Measurements from ENCODE around the gene GRIFIN. TPM values are rescaled to one million over a fixed set of nuclear protein-coding genes. Genes with fewer than 3 reads are reported as not detected.

The GRIFIN gene
- total RNA-seq, 2 experiments from 2014 or later: not detected

DNA sequence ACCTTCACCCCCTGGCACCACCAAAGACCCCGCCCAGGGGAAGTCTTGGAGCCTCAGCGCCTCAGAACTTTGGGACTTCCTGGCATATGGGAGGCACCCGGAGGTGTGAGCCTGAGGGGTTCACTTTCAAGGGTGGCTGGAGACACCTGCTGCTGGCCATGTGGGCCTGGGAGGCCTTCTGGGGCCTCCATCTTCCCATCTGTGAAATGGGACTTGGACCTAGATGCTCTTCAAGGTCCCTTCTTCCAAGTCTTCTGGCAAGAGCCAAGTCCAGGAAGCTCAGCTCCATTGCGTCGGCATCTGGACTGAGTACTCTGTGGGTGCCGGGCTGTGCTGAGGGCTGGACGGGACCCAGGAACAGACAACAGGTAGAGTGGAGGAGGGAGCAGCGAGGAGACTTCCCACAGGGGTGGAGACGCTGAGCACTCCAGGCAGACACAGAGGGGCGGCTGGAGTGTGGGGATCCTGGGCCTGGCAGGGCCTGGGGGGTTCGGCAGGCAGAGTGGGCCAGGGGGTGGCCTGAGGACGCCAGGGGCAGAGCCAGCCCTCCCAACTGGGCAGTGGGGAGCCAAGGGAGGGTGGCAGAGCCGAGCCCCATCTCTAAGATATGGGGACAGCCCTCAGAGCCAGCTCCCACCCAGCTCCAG is 34.1 kb upstream of the GRIFIN start:
- ChIA-PET CTCF (interaction anchor here (1.2 to 2.2 kb wide), 4 partner anchors 18 to 200 kb away, joined by 3 to 5 read pairs (median 3); no protein-coding TSS in a partner anchor), POLR2A (interaction anchor here (0.8 to 6.2 kb wide), 6 partner anchors 12 to 209 kb away, joined by 3 to 60 read pairs (median 10); partner anchors contain the start of gene LFNG)
- Mint-ChIP-seq H3K4me1 (ENCODE audit: low read depth) (peaks cover 53% of the 10 kb centered on the region), H3K27ac (peak overlapping the region; percentile 93), H3K27me3 (no peaks in the 10 kb centered on the region), H3K9me3 (no peaks in the 10 kb centered on the region), H3K4me3 (peak overlapping the region; percentile 65), H3K36me3 (ENCODE audit: low read depth) (no peaks in the 10 kb centered on the region)
- DNase-seq: no peak
- intact Hi-C loops (cut with micrococcal nuclease): no loop called here
- TF ChIP-seq, protein P1, sequence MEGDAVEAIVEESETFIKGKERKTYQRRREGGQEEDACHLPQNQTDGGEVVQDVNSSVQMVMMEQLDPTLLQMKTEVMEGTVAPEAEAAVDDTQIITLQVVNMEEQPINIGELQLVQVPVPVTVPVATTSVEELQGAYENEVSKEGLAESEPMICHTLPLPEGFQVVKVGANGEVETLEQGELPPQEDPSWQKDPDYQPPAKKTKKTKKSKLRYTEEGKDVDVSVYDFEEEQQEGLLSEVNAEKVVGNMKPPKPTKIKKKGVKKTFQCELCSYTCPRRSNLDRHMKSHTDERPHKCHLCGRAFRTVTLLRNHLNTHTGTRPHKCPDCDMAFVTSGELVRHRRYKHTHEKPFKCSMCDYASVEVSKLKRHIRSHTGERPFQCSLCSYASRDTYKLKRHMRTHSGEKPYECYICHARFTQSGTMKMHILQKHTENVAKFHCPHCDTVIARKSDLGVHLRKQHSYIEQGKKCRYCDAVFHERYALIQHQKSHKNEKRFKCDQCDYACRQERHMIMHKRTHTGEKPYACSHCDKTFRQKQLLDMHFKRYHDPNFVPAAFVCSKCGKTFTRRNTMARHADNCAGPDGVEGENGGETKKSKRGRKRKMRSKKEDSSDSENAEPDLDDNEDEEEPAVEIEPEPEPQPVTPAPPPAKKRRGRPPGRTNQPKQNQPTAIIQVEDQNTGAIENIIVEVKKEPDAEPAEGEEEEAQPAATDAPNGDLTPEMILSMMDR (IDR thresholded peaks at IDR 0.05): no peak
- no peak for ATAC-seq

DNA sequence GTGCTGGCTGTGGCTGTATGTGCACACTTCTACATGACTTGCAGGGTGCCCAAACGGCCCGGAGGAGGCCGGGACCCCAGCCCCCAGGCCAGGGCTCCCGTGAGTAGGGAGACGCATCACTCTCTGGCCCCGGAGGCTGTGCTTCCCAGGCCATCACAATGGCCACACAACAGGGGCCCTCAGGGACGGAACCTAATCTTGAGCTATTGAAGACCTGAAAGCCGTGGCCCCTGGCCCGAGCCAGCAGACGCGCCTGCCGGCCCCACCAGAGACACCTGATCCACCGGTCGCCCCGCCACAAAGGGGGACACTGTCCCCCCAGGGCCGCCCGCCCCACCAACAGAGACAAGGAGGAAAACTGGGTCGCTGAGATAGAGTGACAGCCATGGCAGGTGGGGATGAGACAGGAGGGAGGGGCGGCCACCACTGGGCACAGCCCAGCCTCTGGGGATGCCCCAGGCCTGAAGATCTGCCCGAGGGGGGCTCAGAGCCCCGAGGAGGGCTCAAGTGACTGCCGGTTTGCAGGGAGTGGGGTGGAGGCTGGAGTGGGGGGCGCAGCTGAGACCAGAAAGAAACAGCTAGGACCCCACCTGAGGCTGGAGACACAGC is 33.2 kb upstream of the GRIFIN start:
- H3K4me1 Mint-ChIP-seq (ENCODE audit: low read depth): peaks cover 53% of the 10 kb centered on the region
- intact Hi-C loops (cut with micrococcal nuclease): no loop called here
- H3K4me3 Mint-ChIP-seq: peak overlapping the region; percentile 68
- no peaks in the 10 kb centered on the region for H3K27me3 Mint-ChIP-seq
- ChIA-PET POLR2A (interaction anchor here (0.8 to 6.2 kb wide), 6 partner anchors 8 to 210 kb away, joined by 3 to 60 read pairs (median 7); partner anchors contain the start of gene LFNG), CTCF (interaction anchor here (1.2 to 2.2 kb wide), 5 partner anchors 9 to 200 kb away, joined by 3 to 8 read pairs (median 4); no protein-coding TSS in a partner anchor)
- TF ChIP-seq, protein P1 (IDR thresholded peaks at IDR 0.05): no peak
- H3K9me3 Mint-ChIP-seq: no peaks in the 10 kb centered on the region
- DNase-seq (no peak), ATAC-seq (no peak)
- peak overlapping the region; percentile 84 for H3K27ac Mint-ChIP-seq
- H3K36me3 Mint-ChIP-seq (ENCODE audit: low read depth): no peaks in the 10 kb centered on the region

DNA sequence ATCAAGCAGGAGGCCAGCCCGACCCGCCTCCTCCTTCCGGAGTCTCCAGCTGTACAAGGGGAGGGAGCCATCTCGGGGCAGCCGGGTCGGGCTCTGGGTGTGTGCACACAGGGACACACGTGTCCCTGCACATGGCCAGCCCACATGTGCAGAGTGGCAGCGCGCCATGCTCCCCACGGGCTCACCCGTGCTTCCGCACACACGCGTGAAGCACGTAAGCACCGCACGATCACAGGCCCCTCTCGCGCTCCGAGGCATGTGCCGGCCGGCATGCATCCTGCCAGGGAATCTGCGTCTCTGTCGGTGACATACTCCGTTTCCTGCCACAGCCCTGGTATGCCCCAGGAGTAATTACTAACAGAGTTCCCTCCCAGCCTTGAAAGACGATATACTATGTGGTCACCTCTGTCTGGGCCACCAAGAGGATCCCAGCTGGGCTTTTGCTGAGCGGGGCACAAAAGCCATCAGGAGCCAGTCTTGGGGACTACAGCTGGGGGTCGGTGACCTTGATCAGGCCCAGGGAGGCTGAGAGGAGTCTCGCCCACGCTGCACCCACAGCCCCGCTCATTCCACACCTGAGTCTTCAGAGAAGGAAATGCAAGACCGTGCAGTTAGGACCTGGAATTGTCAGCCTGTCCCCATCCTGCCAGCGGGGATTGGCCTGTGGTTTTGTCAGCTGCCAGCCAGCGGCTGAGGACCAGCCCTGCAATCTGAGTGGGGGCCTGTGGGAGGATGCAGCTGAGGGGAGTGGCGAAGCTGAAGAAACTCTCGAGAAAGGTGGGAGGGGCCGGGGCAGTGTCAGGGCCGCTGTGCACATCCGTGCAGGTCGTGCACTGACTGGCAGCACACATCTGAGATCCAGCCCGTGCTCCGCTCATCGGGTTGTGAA is 32.4 kb upstream of the GRIFIN start:
- ChIA-PET CTCF (interaction anchor here (1.2 to 1.7 kb wide), 3 partner anchors 9 to 201 kb away, joined by 3 to 8 read pairs (median 4); no protein-coding TSS in a partner anchor), POLR2A (interaction anchor here (0.8 to 6.2 kb wide), 5 partner anchors 9 to 37 kb away, joined by 3 to 60 read pairs (median 7); partner anchors contain the start of gene LFNG)
- H3K4me1 Mint-ChIP-seq (ENCODE audit: low read depth): peaks cover 57% of the 10 kb centered on the region
- TF ChIP-seq, protein P1 (IDR thresholded peaks at IDR 0.05): no peak
- no peaks in the 10 kb centered on the region for H3K9me3 Mint-ChIP-seq
- H3K27me3 Mint-ChIP-seq: no peaks in the 10 kb centered on the region
- peak; percentile 64 for ATAC-seq
- intact Hi-C loops (cut with micrococcal nuclease): no loop called here
- no peaks in the 10 kb centered on the region for H3K36me3 Mint-ChIP-seq (ENCODE audit: low read depth)
- peak; percentile 89 for DNase-seq
- H3K27ac Mint-ChIP-seq: peak overlapping the region; percentile 84
- peak overlapping the region; percentile 68 for H3K4me3 Mint-ChIP-seq

DNA sequence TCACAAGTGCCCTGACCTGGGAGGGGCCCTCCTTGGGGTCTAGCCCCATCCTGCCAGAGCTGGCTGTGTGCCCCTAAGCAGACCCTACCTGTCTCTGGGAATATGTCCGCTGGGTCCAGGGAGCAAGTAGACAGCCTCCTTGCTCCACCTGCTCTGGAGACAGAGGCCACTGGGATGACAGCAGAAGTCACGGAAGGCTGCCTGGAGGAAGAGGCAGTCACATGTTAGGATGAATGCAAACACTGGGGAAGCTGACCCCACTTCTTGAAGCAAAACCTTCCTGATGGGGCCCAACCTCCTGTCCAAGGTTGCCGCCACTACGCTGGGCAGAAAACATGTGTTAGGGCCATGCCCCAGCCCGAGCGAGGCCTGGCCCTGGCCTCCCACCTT is 31.7 kb upstream of the GRIFIN start:
- Mint-ChIP-seq H3K27ac (peak overlapping the region; percentile 84), H3K9me3 (no peaks in the 10 kb centered on the region), H3K36me3 (ENCODE audit: low read depth) (no peaks in the 10 kb centered on the region), H3K4me1 (ENCODE audit: low read depth) (peaks cover 56% of the 10 kb centered on the region), H3K27me3 (no peaks in the 10 kb centered on the region), H3K4me3 (peak overlapping the region; percentile 68)
- DNase-seq: no peak
- ChIA-PET POLR2A (interaction anchor here (0.8 to 6.2 kb wide), 4 partner anchors 9 to 19 kb away, joined by 3 to 60 read pairs (median 14); partner anchors contain the start of gene LFNG), CTCF (interaction anchor here (0.6 to 1.7 kb wide), 3 partner anchors 10 to 202 kb away, joined by 3 to 8 read pairs (median 4); no protein-coding TSS in a partner anchor)
- TF ChIP-seq, protein P1 (IDR thresholded peaks at IDR 0.05): no peak
- no peak for ATAC-seq
- intact Hi-C loops (cut with micrococcal nuclease): no loop called here

Data from activated CD8-positive, alpha-beta T cell treated with anti-CD3 and anti-CD28 coated beads for 36 hours (primary cell).